T-helper 9 cell (primary cell): ENCODE data around the gene BCAS3.
"Not testable (repeated sequence)": the region's sequence is repeated elsewhere in the genome, so short reads cannot be mapped to it uniquely, and the experiment has no call there.

Experiments used
- DNase-seq: peaks from one replicate; pipeline ENCODE4 v3.0.0-alpha.2; 2020

The BCAS3 gene

GRCh38 chr17:61010661-61011170 is 333.1 kb downstream of the BCAS3 start:
- DNase-seq = no peak

DNA sequence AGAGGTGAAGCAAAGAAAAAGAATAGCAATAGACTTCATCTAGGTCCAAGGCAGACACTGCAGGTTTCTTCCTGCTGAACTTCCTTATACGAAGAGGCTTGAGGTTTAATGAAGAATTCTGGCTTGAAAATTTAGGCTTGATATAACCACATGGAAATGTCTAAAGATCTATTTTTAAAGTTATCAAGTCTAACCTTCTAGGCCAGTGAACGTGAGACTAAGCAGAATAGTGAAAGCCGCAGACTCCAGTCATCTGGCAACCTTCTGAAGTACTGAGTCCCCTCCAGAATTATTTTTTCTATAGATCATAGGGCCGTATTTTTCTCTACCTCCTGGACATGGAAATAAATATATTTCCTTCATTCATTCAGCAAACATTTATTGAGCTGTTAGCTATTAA is 333.6 kb downstream of the BCAS3 start:
- DNase-seq = no peak

GRCh38 chr17:61015966-61016365 is 338.3 kb downstream of the BCAS3 start:
- DNase-seq = no peak

GRCh38 chr17:61017317-61018006 is 339.8 kb downstream of the BCAS3 start:
- DNase-seq = no peak

DNA sequence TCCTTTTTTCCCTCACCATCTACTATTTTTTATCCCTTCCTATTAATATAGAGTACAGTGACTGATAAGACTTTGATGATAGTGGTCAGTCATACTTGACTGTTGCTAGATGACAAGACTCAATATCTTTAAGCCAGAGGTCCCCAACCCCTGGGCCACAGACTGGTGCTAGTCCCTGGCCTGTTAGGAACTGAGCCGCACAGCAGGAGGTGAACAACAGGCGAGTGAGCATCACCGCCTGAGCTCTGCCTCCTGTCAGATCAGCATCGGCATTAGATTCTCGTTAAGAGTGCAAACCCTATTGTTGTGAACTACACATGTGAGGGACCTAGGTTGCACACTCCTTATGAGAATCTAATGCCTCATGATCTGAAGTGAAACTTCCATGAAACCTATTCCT is 341.3 kb downstream of the BCAS3 start:
- DNase-seq = no peak

GRCh38 chr17:61023996-61024395 is 346.3 kb downstream of the BCAS3 start:
- no peak for DNase-seq

DNA sequence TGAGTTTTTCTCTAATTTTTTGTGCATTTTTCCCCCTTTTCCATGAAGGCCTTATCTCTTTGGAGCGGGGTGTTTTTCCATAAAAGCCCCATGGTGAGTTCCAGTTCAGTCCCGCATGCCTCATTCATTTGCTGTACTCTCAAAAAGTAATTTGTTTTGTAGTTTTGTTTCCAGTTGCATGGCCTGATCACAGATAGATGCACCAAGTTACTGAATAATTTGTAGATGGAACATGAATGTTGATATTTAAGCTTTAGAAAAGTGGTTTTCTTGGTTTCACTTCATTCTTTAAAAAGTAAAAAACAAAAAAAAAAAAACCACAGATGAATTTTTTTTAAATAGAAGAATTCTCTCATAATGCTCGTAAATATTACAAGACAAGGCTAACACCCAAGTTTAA is 349.2 kb downstream of the BCAS3 start:
- no peak for DNase-seq

- no peak for DNase-seq
Observed at GRCh38 chr17:61029181-61029580, 351.5 kb downstream of the BCAS3 start.

DNA sequence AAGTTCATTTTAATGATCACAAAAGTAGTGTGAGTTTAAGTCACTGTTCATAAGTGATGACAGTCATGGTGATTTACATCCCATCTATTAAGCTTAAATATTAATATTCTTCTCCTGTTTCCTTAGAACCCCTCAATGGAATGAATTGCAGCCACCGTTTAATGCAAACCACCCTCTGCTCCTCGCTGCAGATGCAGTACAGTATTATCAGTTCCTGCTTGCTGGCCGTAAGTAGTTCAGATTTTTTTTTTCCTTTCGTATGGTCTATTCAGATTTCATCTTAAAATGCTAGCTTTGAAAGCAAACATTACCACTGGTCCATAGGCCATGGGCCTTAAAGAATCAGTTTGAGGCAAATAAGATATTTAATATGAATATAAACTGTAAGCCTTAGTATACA is 363.0 kb downstream of the BCAS3 start:
- no peak for DNase-seq

- not testable (repeated sequence) for DNase-seq
Observed at GRCh38 chr17:61042348-61042747, 364.7 kb downstream of the BCAS3 start.

GRCh38 chr17:61047515-61047914 is 369.9 kb downstream of the BCAS3 start:
- DNase-seq = no peak

DNA sequence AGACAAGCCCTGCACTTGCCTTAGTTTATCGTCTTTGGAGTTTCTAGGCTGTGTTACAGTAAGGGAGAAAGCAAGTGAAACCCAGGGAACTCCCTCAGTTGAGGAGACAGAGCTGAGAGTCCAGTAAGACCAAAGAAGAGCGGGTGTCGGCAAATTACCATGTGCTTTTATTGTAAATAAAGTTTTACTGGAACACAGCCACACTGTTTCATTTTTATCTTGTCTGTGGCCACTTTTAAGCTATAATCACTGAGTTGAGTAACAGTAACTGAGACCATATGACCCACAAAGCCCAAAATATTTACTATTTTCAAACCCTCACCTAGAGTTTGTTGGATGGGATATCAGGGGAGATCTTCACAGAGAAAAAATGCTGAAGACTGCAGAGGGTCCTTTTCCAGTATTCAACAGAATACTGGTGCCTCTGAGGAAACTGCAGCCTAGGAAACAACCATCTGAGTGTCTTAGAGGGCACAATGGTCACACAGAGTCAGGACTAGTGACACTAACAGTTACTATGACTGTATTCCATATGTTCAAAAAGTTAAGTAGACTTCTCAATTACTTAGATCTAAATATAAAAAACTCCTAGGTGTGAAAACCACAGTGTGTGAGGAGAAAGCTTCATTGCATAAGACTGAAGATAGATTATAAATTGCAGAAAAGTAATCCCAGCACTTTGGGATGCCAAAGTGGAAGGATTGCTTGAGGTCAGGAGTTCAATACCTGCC is 370.9 kb downstream of the BCAS3 start:
- no peak for DNase-seq

GRCh38 chr17:61053469-61053868 is 375.8 kb downstream of the BCAS3 start:
- DNase-seq = no peak

DNA sequence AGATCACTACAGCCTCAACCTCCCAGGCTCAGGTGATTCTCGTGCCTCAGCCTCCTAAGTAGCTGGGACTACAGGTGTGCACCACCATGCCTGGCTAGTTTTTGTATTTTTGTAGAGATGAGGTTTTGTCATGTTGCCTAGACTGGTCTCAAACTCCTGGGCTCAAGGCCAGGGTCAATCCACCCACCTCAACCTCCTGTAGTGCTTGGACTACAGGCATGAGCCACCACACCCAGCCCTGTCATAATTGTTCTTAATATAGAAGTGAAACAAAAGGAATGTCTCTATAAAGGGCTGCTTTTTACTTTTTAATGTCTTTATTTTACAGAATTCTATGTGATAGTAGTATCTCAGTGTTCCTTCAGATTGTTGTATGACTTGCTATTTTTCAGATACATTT is 376.8 kb downstream of the BCAS3 start:
- no peak for DNase-seq

- DNase-seq = no peak
Observed at GRCh38 chr17:61057257-61057656, 379.6 kb downstream of the BCAS3 start.

DNA sequence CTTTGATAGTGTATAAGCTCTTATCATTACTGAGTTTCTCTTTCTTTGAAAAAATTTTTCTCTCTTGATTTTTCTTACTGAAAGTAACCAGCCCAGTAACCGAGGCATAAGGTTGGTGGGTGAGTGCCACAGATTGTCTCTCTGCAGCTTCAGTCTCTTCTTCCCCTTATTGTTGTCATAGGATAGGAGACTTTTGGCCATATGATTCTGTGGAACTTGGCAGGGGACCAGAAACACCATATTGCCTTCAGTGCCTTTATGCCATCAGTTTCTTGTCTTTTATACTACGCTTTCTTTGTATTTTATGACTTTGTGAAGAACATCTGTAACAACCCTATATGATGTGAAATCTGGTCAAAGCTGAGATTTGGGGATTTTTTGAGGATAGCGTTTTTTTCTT is 380.4 kb downstream of the BCAS3 start:
- no peak for DNase-seq

DNA sequence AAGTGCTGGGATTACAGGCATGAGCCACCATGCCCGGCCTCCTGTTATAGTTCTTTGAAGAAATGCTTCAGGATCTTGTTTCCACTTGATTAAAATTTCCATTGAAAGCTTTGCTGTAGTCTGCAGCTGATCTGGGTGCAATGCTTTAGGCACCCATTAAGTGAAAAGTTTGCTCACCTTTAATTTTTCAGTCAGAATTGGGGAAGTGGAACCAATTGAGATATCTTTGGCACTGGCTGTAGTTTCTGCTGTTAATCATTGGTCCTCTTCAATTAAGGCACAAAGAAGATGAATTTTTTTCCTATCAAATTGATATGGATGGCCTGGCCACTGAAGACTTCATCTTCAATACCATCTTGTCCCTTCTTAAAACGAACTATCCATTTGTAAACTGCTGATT is 385.9 kb downstream of the BCAS3 start:
- no peak for DNase-seq

DNA sequence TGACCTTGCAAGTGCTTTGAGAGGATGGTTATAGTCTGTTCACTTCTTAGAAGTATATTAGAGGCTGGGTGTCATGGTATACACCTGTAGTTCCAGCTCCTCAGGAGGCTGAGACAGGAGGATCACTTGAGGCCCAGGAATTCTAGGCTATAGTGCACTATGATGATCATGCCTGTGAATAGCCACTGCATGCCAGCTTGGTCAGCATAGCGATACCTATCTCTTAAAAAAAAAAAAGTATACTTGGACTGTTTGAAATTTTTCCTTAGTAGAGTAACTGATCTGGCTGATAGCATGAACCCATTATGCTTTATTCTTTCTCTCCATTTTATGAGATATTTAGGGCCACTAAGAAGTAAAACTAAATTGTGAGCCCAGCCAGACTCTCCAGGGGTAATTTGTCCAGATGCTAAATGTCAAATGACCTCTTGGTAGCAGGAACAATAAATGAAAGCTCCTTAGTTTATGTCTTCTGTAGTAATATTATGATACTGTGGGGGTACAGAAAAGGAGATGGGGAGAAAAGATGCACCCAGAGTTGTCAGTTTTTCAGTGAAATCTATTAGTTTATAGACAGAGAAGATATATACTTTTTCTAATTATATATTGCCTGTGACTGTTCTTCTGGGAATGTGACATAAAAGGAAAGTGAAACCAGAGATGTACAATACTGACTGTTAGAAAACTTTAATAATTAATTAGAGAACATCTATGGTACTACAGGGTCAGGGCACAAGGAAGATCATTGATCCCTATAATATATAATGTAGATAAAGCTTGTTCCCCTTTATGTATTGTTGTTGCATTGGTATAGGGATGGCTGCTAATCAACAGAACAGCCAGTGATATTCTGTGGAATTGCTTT is 386.7 kb downstream of the BCAS3 start:
- no peak for DNase-seq

DNA sequence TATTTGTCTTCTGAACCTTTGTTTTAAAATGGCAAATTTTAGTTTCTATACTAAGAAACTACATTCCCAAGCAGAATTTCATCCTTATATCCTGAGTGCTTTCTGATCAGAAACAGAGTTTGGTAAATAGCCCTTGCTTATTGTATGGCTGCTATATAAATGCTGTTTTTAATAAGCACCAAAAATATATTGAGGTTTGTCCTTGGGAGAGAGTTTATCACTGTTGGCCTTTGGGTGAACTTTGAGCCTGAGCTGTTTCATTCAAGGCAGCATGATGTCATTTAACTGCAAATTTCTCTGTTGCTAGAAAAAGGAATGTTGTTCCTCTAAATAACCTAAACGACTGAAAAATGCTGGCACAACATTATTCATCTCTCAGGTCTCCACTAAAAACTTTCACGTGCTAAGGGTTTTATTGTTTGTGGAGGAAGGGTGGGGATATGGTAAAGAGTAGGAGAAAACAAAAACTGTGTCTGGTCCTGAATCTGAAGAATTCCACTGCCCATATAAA is 387.7 kb downstream of the BCAS3 start:
- DNase-seq = no peak

- no peak for DNase-seq
Observed at GRCh38 chr17:61066062-61066461, 388.4 kb downstream of the BCAS3 start.

- DNase-seq = no peak
Observed at GRCh38 chr17:61070649-61071048, 393.0 kb downstream of the BCAS3 start.

DNA sequence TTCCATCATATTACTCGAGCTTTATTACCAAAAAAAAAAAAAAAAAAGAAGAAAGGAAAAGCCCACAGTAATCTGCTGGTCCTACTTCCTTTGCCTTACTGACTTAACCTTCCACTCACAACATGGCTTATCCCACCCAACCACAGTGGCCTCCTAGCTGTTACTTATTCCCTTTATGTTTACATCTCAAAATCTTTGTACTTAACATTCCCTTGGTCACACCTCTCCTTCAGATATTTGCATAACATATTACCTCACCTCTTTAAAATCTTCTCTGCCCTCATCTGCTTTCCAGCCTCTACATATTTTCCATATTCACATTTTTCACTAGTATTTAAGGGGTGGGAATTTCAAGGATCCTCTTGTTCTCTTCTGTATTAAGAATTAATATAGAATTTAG is 395.0 kb downstream of the BCAS3 start:
- DNase-seq = no peak

DNA sequence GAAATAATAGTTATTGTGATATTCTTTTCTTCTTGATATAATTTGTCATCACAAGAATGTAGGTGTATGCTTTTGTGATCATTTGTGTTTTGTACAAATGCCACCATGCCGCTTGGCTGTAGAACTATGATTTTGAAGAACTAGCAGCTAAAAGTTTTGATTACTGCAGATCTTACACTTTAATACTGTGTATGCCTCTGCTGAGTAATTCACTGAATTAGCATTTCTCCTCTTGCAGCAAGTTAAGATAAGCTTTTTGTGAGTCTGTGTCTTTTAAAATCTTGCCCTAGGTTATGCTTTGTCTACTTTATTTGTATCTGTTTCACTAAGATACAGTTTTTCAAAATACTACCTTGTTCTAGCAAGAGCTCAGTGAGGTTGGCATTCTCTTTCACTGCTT is 395.5 kb downstream of the BCAS3 start:
- DNase-seq = no peak
